DND-41 (cell line): ENCODE results near the gene CD69.
A peak's percentile ranks its signal among the peaks of the same experiment; 100 is the strongest.

ENCODE experiments used
- ATAC-seq: fragments of 200-7000 bp; cut with Tn5 transposase; 3 replicates; pipeline ENCODE4 v1.9.1; 2021; ENCODE audit warnings: low read depth; ENCODE audit not compliant: insufficient read depth
- DNase-seq: peaks from one replicate; pipeline ENCODE4 v3.0.0-alpha.2; 2020
- H2AFZ ChIP-seq: 2 replicates; pipeline ENCODE4 v1.6.0; 2012; ENCODE audit warnings: low read depth, low read length
- H3K27ac ChIP-seq: 2 replicates; pipeline ENCODE4 v1.5.1; 2012; ENCODE audit warnings: low read length, inconsistent platforms
- H3K27me3 ChIP-seq: fragments of 200-600 bp; sonication (generic); 2 replicates; pipeline ENCODE4 v1.6.0; 2012; ENCODE audit warnings: low read length, mild to moderate bottlenecking, inconsistent platforms; ENCODE audit not compliant: insufficient read depth, poor library complexity
- H3K36me3 ChIP-seq: 2 replicates; pipeline ENCODE4 v1.5.1; 2012; ENCODE audit warnings: low read length, inconsistent platforms; ENCODE audit not compliant: insufficient read depth
- H3K4me1 ChIP-seq: 2 replicates; pipeline ENCODE4 v1.5.1; 2012; ENCODE audit warnings: mild to moderate bottlenecking, low read length; ENCODE audit not compliant: insufficient read depth
- H3K4me2 ChIP-seq: 2 replicates; pipeline ENCODE4 v1.6.0; 2012; ENCODE audit warnings: mild to moderate bottlenecking, moderate library complexity, low read length, inconsistent platforms; ENCODE audit not compliant: insufficient read depth
- H3K4me3 ChIP-seq, 2 experiments: fragments of 200-600 bp in 1 of 2; shearing (Covaris generic) in 1 of 2; 2 replicates each; pipeline ENCODE4 v1.5.1; 2012 to 2016; ENCODE audit warnings: inconsistent platforms in 2 of 2, low read length in 2 of 2, mild to moderate bottlenecking in 2 of 2, low read depth in 1 of 2, moderate library complexity in 1 of 2
- H3K79me2 ChIP-seq: 2 replicates; pipeline ENCODE4 v1.6.0; 2012; ENCODE audit warnings: low read length, inconsistent platforms; ENCODE audit not compliant: insufficient read depth
- H3K9ac ChIP-seq: 2 replicates; pipeline ENCODE4 v1.6.0; 2012; ENCODE audit warnings: low read depth, mild to moderate bottlenecking, inconsistent platforms, low read length, moderate library complexity
- H3K9me3 ChIP-seq: 2 replicates; pipeline ENCODE4 v1.5.1; 2012; ENCODE audit warnings: low read length, moderate library complexity, mild to moderate bottlenecking, inconsistent platforms; ENCODE audit not compliant: insufficient read depth, severe bottlenecking
- H4K20me1 ChIP-seq: 2 replicates; pipeline ENCODE4 v1.6.0; 2012; ENCODE audit warnings: low read length; ENCODE audit not compliant: insufficient read depth
- CTCF ChIP-seq: IDR thresholded peaks from 2 replicates; pipeline ENCODE4 v1.5.1; 2012; ENCODE audit warnings: borderline replicate concordance, low read length, moderate library complexity, mild to moderate bottlenecking; ENCODE audit not compliant: poor library complexity, severe bottlenecking; ENCODE audit errors: extremely low read depth
- EZH2 ChIP-seq: IDR thresholded peaks from 3 replicates; pipeline ENCODE4 v1.6.1; 2012; ENCODE audit warnings: borderline replicate concordance, low read depth, mild to moderate bottlenecking, moderate library complexity, low read length, inconsistent platforms; ENCODE audit not compliant: severe bottlenecking

Gene CD69

GRCh38 chr12:9797722-9798619, 37.3 kb upstream of the CD69 start:
- TF ChIP-seq EZH2 = no peak
- peak; percentile 98 for TF ChIP-seq CTCF
- DNase-seq (peak; percentile 84), ATAC-seq (peak; percentile 100)
- no peaks in the 10 kb centered on the region for H3K79me2 ChIP-seq
- no peaks in the 10 kb centered on the region for H4K20me1 ChIP-seq
- H3K4me3 ChIP-seq = no peak overlapping the region
- no peak overlapping the region for H3K4me2 ChIP-seq
- no peak overlapping the region; the same call in 1 of the 2 replicates for H3K27ac ChIP-seq
- no peak overlapping the region; the same call in 1 of the 2 replicates for H3K9ac ChIP-seq
- no peaks in the 10 kb centered on the region for H3K27me3 ChIP-seq
- no peak overlapping the region; the same call in 1 of the 2 replicates for H2AFZ ChIP-seq
- H3K36me3 ChIP-seq = no peaks in the 10 kb centered on the region
- no peaks in the 10 kb centered on the region for H3K9me3 ChIP-seq
- H3K4me1 ChIP-seq = peaks cover 26% of the 10 kb centered on the region

- H4K20me1 ChIP-seq = no peaks in the 10 kb centered on the region
- peaks cover 26% of the 10 kb centered on the region for H3K4me1 ChIP-seq
- TF ChIP-seq EZH2 = no peak
- H3K9ac ChIP-seq = no peak overlapping the region
- no peaks in the 10 kb centered on the region for H3K9me3 ChIP-seq
- H3K27ac ChIP-seq = peak overlapping the region; percentile 33
- no peaks in the 10 kb centered on the region for H3K79me2 ChIP-seq
- H3K4me2 ChIP-seq = no peak overlapping the region
- no peak overlapping the region for H3K4me3 ChIP-seq
- no peak for ATAC-seq
- H3K27me3 ChIP-seq = no peaks in the 10 kb centered on the region
- H2AFZ ChIP-seq = peak overlapping the region; percentile 23; the same call in 1 of the 2 replicates
- H3K36me3 ChIP-seq = no peaks in the 10 kb centered on the region
- DNase-seq = no peak
Measured at GRCh38 chr12:9796971-9797370, 36.3 kb upstream of the CD69 start.

GRCh38 chr12:9796346-9796745, 35.6 kb upstream of the CD69 start:
- Histone ChIP-seq H4K20me1 (no peaks in the 10 kb centered on the region), H2AFZ (no peak overlapping the region), H3K27me3 (no peaks in the 10 kb centered on the region), H3K4me1 (peaks cover 26% of the 10 kb centered on the region), H3K9me3 (no peaks in the 10 kb centered on the region), H3K9ac (no peak overlapping the region), H3K4me3 (no peak overlapping the region), H3K27ac (no peak overlapping the region; the same call in 1 of the 2 replicates), H3K4me2 (no peak overlapping the region), H3K36me3 (no peaks in the 10 kb centered on the region), H3K79me2 (no peaks in the 10 kb centered on the region)
- TF ChIP-seq EZH2 (no peak), CTCF (no peak)
- no peak for DNase-seq
- ATAC-seq = no peak

- no peak for TF ChIP-seq CTCF
- no peak for TF ChIP-seq EZH2
- ATAC-seq (no peak), DNase-seq (no peak)
- no peaks in the 10 kb centered on the region for H3K36me3 ChIP-seq
- H3K9me3 ChIP-seq = no peaks in the 10 kb centered on the region
- H4K20me1 ChIP-seq = no peaks in the 10 kb centered on the region
- H3K27me3 ChIP-seq = no peaks in the 10 kb centered on the region
- no peaks in the 10 kb centered on the region for H3K79me2 ChIP-seq
- no peak overlapping the region for H3K4me2 ChIP-seq
- no peak overlapping the region for H3K9ac ChIP-seq
- H2AFZ ChIP-seq = no peak overlapping the region
- H3K4me3 ChIP-seq = no peak overlapping the region
- H3K4me1 ChIP-seq = peaks cover 26% of the 10 kb centered on the region
- no peak overlapping the region for H3K27ac ChIP-seq
Measured at GRCh38 chr12:9795945-9796344, 35.2 kb upstream of the CD69 start.
